NCI-H146 treated with DMSO at 0.1 percent for 48 hours (cell line): ENCODE measurements around the gene MZB1.

Experiments
- DNase-seq: peaks from one replicate; lab custom pipeline; 2025; ENCODE audit not compliant: unreplicated experiment; lab: John Stamatoyannopoulos, UW

Gene MZB1

DNA sequence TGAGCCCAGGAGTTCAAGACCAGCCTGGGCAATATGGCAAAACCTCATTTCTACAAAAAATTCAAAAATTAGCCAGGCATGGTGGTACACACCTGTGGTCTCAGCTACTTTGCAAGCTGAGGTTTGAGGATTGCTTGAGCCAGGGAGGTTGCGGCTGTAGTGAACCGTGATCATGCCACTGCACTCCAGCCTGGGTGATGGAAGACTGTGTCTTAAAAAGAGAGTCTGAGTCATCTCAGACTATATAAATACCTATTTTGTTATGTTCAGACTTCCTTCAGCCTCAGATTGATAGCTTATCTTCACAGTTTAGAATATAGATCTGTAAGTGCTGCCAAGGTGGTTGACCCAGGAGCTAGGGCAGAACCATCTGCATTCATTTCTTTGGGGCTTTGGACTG lies 49.7 kb downstream of the MZB1 start:
- DNase-seq = no peak
